HFF-Myc (cell line): Measurements from ENCODE around the gene GET3.
"Not testable (repeated sequence)": the region's sequence is repeated elsewhere in the genome, so short reads cannot be mapped to it uniquely, and the experiment has no call there.

Experiments used
- DNase-seq: peaks from one replicate; pipeline ENCODE4 v3.0.0-alpha.2; 2011; ENCODE audit warnings: low read depth; ENCODE audit errors: extremely low read depth
- H3K4me3 ChIP-seq: replicated peaks from 2 replicates; pipeline ENCODE4 v1.5.1; 2011; ENCODE audit warnings: low read depth, mild to moderate bottlenecking, control low read depth, low read length
- TF ChIP-seq, protein P1 (sequence below): IDR thresholded peaks from 2 replicates; pipeline ENCODE4 v1.5.1; 2012; ENCODE audit warnings: mild to moderate bottlenecking, low read depth, low read length, control low read depth; ENCODE audit errors: missing control alignments

The GET3 gene

DNA sequence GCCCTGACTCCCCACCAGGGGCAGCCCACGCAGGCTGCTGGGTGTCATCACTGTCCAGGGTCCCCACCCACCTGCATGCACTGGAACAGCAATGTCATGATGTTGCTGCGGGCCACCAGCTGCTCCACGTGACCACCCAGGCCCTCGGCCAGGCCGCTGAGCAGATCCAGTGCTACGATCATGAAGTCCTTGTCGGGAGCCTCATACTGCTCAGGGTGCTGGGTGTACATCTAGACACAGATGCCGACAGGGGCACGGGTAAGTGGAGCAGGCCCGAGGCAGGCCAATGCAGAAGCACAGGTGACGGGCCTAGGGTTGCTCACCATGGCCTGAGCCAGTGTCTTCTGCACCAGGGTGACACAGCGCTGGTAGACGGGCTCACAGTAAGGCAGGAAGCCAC, 32.1 kb upstream of the GET3 start:
- no peak for DNase-seq
- TF ChIP-seq, protein P1, sequence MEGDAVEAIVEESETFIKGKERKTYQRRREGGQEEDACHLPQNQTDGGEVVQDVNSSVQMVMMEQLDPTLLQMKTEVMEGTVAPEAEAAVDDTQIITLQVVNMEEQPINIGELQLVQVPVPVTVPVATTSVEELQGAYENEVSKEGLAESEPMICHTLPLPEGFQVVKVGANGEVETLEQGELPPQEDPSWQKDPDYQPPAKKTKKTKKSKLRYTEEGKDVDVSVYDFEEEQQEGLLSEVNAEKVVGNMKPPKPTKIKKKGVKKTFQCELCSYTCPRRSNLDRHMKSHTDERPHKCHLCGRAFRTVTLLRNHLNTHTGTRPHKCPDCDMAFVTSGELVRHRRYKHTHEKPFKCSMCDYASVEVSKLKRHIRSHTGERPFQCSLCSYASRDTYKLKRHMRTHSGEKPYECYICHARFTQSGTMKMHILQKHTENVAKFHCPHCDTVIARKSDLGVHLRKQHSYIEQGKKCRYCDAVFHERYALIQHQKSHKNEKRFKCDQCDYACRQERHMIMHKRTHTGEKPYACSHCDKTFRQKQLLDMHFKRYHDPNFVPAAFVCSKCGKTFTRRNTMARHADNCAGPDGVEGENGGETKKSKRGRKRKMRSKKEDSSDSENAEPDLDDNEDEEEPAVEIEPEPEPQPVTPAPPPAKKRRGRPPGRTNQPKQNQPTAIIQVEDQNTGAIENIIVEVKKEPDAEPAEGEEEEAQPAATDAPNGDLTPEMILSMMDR = no peak
- H3K4me3 ChIP-seq = no peak overlapping the region

DNA sequence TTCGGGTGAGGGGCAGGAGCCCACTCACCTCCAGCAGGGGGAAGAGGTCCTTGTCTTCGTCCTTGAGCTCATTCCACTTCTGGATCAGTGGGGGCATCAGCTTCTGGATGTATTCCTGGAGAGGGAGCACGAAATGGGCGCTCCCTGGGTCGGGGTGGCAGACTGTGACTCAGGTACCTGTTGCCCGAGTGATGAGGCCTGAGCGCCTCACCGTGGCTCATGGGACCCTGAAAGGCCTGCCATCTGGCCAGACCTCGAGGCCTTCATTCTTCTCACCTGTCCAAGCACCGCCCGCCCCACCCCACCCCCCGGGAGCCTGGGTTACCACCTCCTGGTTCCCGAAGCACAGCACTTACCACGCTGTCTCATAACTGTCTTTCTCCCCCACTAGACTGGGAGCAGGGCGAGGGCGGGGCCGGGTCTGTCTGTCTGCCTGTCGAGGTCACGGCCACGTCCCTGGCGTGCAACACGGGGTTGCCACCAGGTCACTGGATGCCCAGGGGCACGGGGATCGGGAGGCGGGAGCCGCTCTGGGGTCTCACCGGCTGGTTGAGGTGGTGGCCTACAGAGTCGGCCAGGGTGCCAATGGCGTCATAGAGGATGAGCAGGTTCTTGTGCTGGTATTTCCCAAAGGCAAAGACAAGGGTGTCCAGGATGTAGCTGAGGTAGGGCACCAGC, 31.5 kb upstream of the GET3 start:
- TF ChIP-seq, protein P1 = no peak
- no peak for DNase-seq
- no peak overlapping the region for H3K4me3 ChIP-seq

DNA sequence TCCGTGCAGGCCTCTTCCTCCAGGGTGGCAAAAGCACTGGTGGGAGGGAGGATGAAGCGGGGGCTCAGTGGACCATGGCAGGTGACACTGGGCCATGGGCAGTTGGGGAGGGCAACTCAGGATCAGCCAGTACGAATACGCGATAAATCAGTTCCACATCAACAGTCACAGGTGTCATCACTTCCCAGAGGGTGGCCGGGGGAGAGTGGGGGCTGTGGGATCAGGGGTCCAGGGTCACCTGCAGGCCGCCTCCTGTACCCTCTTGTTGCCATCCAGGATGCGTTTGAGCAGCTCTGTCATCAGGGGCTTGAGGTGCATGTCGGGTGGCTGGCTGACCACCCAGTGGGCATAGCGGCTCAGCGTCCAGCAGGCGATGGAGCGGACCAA, 31.0 kb upstream of the GET3 start:
- DNase-seq = no peak
- TF ChIP-seq, protein P1 = no peak
- H3K4me3 ChIP-seq = no peak overlapping the region

DNA sequence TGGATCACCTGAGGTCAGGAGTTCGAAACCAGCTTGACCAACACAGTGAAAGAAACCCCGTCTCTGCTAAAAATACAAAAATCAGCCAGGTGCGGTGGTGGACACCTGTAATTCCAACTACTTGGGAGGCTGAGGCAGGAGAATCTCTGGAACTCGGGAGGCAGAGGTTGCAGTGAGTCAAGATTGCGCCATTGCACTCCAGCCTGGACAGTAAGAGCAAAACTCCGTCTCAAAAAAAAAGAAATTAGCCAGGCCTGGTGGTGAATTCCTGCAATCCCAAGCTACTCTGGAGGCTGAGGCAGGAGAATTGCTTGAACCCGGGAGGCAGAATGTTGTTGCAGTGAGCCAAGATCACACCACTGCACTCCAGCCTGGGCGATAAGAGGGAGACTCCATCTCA, 28.7 kb upstream of the GET3 start:
- TF ChIP-seq, protein P1 = no peak
- no peak overlapping the region for H3K4me3 ChIP-seq
- no peak for DNase-seq

DNA sequence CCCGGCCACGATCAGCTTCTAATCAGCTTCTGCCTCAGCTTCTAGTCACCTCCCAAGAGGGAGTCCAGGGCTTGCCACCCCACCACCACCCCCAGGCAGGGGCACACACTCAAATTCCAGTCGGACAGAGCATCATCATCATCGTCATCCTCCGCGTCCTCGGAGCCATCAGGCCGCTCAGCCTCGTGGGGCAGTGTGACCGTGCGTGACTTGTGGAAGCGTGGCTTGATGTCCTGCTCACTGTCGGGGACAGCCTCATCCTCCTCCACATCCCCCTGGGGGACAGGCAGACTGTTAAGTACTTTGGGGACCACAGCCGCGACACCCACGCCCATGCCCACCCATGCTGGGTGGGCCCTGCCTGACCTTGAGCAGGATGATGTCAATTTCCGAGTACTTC, 26.1 kb upstream of the GET3 start:
- no peak overlapping the region for H3K4me3 ChIP-seq
- no peak for DNase-seq
- TF ChIP-seq, protein P1 = no peak

DNA sequence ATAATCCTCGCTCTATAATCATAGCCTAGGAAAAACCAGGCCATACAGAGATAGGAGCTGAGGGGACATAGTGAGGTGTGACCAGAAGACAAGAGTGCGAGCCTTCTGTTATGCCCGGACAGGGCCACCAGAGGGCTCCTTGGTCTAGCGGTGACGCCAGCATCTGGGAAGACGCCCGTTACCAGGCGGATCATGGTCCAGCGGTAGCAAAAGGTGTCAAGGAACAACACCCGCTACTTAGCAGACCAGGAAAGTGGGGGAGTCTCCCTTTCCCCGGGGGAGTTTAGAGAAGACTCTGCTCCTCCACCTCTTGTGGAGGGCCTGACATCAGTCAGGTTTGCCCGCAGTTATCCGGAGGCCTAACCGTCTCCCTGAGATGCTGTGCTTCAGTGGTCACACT, 25.2 kb upstream of the GET3 start:
- not testable (repeated sequence) for H3K4me3 ChIP-seq, DNase-seq

DNA sequence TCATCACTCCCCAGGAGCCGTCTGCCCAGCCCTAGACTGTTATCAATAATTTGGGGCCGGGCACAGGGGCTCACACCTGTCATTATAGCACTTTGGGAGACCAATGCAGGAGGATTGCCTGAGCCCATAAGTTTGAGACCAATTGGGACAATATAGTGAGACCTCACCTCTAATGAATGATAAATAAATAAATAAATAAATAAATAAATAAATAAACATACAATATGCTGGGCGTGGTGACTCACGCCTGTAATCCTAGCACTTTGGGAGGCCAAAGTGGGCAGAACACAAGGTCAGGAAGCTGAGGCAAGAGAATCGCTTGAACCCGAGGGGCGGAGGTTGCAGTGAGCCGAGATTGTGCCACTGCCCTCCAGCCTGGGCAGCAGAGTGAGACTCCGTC, 24.0 kb upstream of the GET3 start:
- not testable (repeated sequence) for DNase-seq, H3K4me3 ChIP-seq

DNA sequence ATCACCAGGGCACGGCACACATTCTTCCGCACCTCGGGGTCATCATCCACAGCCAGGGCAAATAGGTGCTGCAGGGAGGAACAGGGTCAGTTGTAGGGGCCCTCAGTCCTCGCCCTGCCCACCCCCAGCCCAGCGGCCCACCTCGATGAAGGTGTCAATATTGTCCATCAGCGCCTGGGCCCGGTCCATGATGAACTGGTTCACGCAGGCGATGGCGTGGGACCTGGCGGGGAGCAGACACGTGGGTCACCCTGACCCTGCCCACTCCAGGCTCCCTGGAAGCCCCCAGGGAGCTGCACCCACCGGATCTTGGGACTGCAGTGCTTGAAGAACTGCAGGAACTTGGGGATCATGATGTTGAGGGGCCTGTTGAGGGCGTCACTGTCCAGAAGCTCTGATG, 22.2 kb upstream of the GET3 start:
- TF ChIP-seq, protein P1 = no peak
- no peak overlapping the region for H3K4me3 ChIP-seq
- no peak for DNase-seq
